HG02623 (cell line): ENCODE measurements around the gene TFEC.

Experiments used
- ATAC-seq: cut with Tn5 transposase; IDR thresholded peaks from one replicate; pipeline ENCODE4 v1.9.1; 2021; ENCODE audit warnings: moderate library complexity; ENCODE audit not compliant: unreplicated experiment

Gene TFEC

GRCh38 chr7:115995701-115996100 is 34.9 kb downstream of the TFEC start:
- no peak for ATAC-seq

GRCh38 chr7:115988401-115988800 is 42.2 kb downstream of the TFEC start:
- ATAC-seq = no peak

GRCh38 chr7:115987486-115987885 is 43.1 kb downstream of the TFEC start:
- no peak for ATAC-seq

GRCh38 chr7:115984105-115984504 is 46.5 kb downstream of the TFEC start:
- no peak for ATAC-seq

- no peak for ATAC-seq
Measured at GRCh38 chr7:115980159-115980558, 50.4 kb downstream of the TFEC start.

- no peak for ATAC-seq
Measured at GRCh38 chr7:115976651-115977050, 53.9 kb downstream of the TFEC start.

- ATAC-seq = no peak
Measured at GRCh38 chr7:115975766-115976165, 54.8 kb downstream of the TFEC start.

GRCh38 chr7:115973406-115973805 is 57.2 kb downstream of the TFEC start:
- ATAC-seq = no peak

- ATAC-seq = no peak
Measured at GRCh38 chr7:115971506-115971905, 59.1 kb downstream of the TFEC start.

- ATAC-seq = no peak
Measured at GRCh38 chr7:115968596-115968995, 62.0 kb downstream of the TFEC start.

- ATAC-seq = no peak
Measured at GRCh38 chr7:115968171-115968570, 62.4 kb downstream of the TFEC start.

- ATAC-seq = no peak
Measured at GRCh38 chr7:115965796-115966475, 64.6 kb downstream of the TFEC start.

- no peak for ATAC-seq
Measured at GRCh38 chr7:115965236-115965635, 65.3 kb downstream of the TFEC start.

GRCh38 chr7:115964799-115965198 is 65.8 kb downstream of the TFEC start:
- no peak for ATAC-seq

- no peak for ATAC-seq
Measured at GRCh38 chr7:115962340-115962739, 68.2 kb downstream of the TFEC start.

- ATAC-seq = no peak
Measured at GRCh38 chr7:115953592-115954255, 76.8 kb downstream of the TFEC start.

- no peak for ATAC-seq
Measured at GRCh38 chr7:115952832-115953231, 77.7 kb downstream of the TFEC start.

- no peak for ATAC-seq
Measured at GRCh38 chr7:115951547-115951946, 79.0 kb downstream of the TFEC start.

- no peak for ATAC-seq
Measured at GRCh38 chr7:115941703-115942268, 88.8 kb downstream of the TFEC start.

- no peak for ATAC-seq
Measured at GRCh38 chr7:115940460-115941060, 90.0 kb downstream of the TFEC start.

GRCh38 chr7:115937960-115938359 is 92.6 kb downstream of the TFEC start:
- ATAC-seq = no peak

GRCh38 chr7:115933471-115933870 is 97.1 kb downstream of the TFEC start:
- ATAC-seq = no peak
